ENCODE data around the gene TMEM169. TPM values are rescaled to one million over a fixed set of nuclear protein-coding genes. Genes with fewer than 3 reads are reported as not detected.

Gene TMEM169
- total RNA-seq, 2 donors from 2014 or later: 0.15 to 0.21 TPM

DNA sequence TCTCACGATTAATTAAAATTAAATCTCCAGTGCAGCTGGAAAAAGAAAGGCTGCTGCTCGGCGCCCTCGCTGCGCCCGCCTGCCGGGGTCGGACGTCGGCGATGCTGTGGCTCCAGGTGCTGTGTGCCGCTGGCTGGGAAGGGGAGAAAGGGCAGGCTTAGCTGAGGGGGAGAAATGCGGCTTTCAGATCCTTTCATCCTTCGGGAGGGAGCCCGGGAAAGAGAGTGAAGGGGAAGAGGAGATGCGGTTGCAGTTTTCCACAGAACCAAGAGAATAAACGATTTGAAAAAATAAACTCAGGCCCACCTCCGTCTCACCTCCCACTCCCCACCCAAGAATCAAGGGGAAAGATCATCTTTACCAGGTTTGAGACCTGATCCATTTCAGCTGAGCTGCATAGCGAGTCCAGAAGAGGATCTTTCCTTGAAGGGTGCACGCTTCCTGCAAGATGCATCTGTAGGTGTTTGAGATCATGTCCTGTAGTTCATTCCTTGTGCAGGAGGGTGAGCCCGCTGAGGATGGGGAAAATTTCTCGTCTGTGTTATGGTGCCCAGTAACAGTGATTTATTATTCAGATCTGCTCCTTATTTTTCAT is 495 bp downstream of the TMEM169 start:
- Histone ChIP-seq H3K9me3 (no peaks in the 10 kb centered on the region), H3K27me3 (no peaks in the 10 kb centered on the region), H3K4me1 (peaks cover 3% of the 10 kb centered on the region), H3K9ac (ENCODE audit: low read depth in 2 of 2, low read length in 2 of 2) (peak overlapping the region in 1 of 2 donors; percentile 61), H3K36me3 (no peaks in the 10 kb centered on the region), H3K4me3 (peak overlapping the region; percentile 76), H3K27ac (no peak overlapping the region)
- intact Hi-C loops (cut with DNase I): no loop called here
- DNase-seq: no peak
- no peak for TF ChIP-seq CTCF (IDR thresholded peaks at IDR 0.05)

- Histone ChIP-seq H3K36me3 (no peaks in the 10 kb centered on the region), H3K9ac (ENCODE audit: low read depth in 2 of 2, low read length in 2 of 2) (no peak overlapping the region), H3K4me3 (no peak overlapping the region), H3K27ac (no peak overlapping the region), H3K9me3 (no peaks in the 10 kb centered on the region), H3K4me1 (peaks cover 3% of the 10 kb centered on the region), H3K27me3 (no peaks in the 10 kb centered on the region)
- intact Hi-C loops (cut with DNase I): no loop called here
- no peak for DNase-seq
- no peak for TF ChIP-seq CTCF (IDR thresholded peaks at IDR 0.05)
Observed at GRCh38 chr2:216082805-216083204, 1.1 kb downstream of the TMEM169 start.

DNA sequence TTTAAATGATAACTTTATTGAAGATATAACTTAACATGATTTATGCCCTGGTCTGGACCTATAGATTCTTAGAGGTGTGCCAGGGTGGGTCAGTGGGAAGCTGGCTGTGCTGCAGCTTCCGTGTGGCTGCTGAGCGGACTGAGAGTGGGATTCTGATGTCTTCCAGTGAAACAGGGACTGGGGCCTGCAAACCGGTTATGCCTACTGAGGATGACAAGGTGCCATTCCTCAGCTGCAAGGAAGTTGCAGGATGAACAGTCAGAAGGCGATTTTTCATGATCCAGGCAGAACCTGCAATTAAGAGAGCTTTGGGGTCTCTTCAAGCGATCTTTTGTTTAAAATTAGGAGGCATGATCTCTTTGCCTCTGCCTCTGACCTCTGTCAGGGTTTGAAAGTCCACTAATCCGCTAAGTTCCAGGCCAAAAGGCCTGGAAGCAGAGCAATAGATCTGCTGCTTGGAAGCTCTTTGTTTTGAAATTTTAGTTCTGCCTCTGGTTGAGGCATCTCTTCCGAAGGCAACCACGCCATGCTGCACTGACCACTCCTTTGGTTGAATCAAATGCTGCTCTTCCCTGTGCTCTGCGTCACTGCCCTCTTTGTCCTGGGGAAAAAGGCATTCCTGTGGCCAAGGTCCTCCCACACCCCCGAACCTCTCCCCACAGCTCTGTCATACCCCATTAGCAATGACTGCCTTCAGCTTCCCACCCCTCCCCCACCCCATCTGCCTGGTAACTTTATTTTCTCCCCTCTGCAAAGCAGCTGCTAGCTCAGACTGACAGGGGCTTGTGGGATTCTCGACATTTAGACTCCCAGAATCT is 2.0 kb downstream of the TMEM169 start:
- intact Hi-C loops (cut with DNase I): no loop called here
- no peak for DNase-seq
- no peaks in the 10 kb centered on the region for H3K36me3 ChIP-seq
- H3K4me1 ChIP-seq: peaks cover 3% of the 10 kb centered on the region
- H3K9ac ChIP-seq (ENCODE audit: low read depth in 2 of 2, low read length in 2 of 2): no peak overlapping the region
- H3K27me3 ChIP-seq: no peaks in the 10 kb centered on the region
- H3K9me3 ChIP-seq: no peaks in the 10 kb centered on the region
- no peak overlapping the region for H3K27ac ChIP-seq
- no peak overlapping the region for H3K4me3 ChIP-seq
- TF ChIP-seq CTCF (IDR thresholded peaks at IDR 0.05): no peak

DNA sequence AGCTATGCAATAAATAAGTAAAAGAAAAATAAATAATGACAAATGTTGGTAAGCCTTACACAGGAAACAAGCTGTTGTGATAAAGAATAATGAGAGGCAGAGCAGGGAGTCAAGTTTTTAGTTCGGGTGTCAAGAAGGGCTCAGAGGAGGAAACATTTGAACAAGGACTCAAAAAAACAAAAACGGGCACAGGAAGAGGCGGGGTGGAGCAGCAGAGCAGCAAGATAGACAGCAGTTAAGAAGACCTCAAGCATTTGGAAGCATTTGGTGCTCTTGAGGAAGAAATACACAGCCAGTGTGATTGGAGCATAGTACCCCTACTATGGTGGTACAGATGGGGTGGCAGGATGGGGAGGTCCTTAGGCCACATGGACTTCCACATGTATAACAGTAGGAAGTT is 2.8 kb downstream of the TMEM169 start:
- H3K27ac ChIP-seq: no peak overlapping the region
- H3K9ac ChIP-seq (ENCODE audit: low read depth in 2 of 2, low read length in 2 of 2): no peak overlapping the region
- intact Hi-C loops (cut with DNase I): no loop called here
- H3K9me3 ChIP-seq: no peaks in the 10 kb centered on the region
- H3K4me1 ChIP-seq: peaks cover 3% of the 10 kb centered on the region
- TF ChIP-seq CTCF (IDR thresholded peaks at IDR 0.05): no peak
- H3K27me3 ChIP-seq: no peaks in the 10 kb centered on the region
- H3K36me3 ChIP-seq: no peaks in the 10 kb centered on the region
- DNase-seq: no peak
- no peak overlapping the region for H3K4me3 ChIP-seq

DNA sequence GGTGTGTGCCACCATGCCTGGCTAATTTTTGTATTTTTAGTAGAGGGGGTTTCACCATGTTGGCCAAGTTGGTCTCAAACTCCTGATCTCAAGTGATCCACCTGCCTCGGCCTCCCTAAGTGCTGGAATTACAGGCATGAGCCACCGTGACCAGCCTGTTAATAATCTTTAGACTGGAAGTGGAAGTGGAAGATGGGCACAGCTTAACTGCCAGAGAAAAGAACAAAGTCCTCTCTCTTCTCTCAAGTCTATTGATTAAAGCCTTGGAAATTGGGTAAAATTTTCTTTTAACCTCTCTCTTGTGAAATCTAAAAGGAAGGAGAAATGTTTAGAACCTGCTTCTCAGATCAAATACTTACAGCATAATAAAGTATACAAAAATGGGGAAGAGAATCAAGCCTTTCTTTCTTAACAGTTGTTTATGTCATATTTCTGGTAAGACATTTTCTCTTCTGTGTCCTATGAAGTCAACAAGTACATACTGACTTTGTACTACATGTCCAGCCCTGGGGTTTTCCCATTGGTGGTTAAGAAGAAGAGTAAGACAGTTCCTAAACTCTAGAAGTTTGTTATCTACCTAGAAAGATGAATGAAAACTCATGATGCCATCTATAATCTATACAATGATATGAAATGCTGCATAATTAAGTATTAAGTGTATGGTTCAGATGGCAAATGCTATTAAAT is 4.6 kb downstream of the TMEM169 start:
- Histone ChIP-seq H3K9me3 (no peaks in the 10 kb centered on the region), H3K9ac (ENCODE audit: low read depth in 2 of 2, low read length in 2 of 2) (no peak overlapping the region), H3K4me3 (no peak overlapping the region), H3K27me3 (no peaks in the 10 kb centered on the region), H3K36me3 (no peaks in the 10 kb centered on the region), H3K27ac (no peak overlapping the region), H3K4me1 (no peaks in the 10 kb centered on the region)
- no peak for DNase-seq
- intact Hi-C loops (cut with DNase I): no loop called here
- no peak for TF ChIP-seq CTCF (IDR thresholded peaks at IDR 0.05)

Measured in colonic mucosa (tissue), 4 donors.